Suppressor macrophage treated with lipopolysaccharide for 1 hour (primary cell): ENCODE data around the gene SCN5A.

Experiments used
- DNase-seq, 3 donors: peaks; one replicate each; pipeline ENCODE4 v3.0.0-alpha.2; 2020 to 2022

The SCN5A gene

DNA sequence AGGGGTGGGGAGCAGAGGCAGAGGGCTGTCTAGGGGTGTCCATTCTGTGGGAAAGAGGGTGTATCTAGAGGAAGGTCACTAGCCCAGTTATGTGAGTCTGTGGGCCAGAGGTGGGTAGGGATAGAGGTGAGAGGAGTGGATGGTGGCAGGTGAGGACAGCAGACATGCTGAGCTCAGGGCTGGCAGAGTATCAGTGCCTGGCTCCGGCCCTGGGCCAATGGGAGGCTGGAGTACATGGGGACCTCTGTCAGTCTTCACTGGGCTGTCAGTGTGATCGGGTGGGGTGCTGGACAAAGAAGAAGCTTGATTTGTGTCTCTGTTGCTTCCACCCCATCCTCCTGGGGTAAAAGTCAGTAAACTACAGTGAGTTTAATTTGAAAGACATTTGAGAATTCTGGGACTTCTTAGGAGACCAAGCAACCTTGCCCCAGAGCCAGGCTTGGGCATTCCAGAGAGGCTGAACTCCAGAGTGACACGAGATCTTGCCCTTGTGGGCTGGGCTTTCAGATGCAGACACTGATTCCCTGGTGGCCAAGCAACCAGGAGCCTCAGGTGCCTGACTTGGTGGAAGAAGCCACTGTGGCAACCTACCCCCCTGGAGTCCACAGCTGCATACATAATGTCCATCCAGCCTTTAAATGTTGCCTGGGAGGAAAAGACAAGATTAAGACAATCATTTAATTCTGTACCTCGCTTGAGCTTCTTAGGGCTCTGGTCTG, 92.7 kb downstream of the SCN5A start:
- DNase-seq: no peak

DNA sequence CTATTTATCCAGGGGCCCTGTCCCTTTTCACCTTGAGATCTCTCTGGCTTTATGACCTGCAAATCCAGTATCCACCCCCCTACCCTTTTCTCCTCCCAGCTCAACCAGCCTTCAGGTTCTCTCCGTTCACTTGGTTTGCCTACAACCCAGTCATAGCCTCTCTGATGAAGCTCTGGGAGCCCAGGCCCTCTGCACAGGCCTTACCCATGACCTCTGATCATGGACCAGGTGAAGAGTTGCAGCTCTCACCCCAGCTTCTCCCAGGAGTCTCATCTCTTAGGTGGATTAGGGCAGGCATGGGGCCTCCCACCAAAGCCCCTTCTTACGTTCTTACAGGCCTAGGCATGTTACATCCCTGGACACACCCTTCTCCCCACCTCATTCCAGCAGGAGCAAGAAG, 93.6 kb downstream of the SCN5A start:
- DNase-seq: no peak

DNA sequence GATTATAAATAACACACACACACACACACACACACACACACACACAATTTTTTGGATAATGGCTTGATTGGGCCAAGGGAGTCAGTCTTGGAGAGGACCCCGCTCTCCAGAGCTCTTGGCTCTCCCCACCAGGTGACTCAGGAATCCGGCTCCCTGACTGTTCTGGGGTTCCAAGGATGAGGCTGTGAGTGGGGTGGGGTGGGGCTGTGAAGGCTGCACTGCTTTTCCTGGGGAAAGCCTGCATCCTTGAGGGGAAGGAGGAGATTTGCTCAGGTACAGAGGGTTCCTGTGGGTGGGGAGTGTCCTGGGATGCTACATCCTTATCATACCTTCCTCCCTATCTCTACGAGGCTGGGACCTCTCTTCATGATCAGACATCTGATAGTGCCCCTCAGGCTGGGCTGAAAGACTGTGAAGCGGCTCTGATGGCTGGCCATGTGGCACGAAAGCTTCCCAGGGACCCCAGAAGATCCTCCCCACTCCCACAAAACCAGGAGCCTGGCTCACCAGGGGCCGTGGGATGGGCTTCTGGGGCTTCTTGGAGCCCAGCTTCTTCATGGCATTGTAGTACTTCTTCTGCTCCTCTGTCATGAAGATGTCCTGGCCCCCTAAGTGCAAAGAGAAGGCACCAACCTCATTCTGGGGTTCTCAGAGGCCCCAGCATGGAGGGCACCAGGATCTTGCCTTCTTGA, 94.2 kb downstream of the SCN5A start:
- DNase-seq: no peak

DNA sequence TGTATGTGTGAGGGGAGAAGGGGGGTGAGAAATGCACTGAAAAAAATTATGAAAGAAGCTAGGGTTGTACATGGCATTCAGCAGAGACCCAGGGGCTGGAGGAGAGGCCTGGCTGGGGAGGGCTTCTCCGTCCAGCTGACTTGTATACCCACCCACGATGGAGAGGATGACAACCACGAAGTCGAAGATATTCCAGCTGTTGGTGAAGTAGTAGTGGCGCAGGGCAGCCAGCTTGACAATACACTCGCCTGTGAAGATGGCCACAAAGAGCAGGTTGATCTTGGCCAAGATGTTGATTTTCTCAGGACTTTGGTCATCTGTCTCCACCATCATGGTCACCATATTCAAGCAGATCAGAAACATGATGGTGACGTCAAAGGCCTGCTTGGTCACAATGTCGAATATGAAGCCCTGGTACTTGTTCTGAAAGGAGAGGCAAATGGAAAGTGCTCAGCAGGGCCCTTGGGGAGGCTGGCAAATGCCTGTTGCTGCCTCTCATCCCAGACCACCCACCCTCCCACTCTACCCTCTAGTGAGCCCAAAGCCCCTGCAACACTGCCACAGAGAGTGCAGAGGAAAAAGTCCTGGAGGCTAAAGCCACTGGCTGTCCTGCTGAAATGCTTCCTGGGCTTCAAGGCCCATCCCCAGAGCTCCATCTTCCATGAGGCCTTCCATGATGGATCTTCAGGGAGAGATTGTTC, 95.2 kb downstream of the SCN5A start:
- DNase-seq: no peak

DNA sequence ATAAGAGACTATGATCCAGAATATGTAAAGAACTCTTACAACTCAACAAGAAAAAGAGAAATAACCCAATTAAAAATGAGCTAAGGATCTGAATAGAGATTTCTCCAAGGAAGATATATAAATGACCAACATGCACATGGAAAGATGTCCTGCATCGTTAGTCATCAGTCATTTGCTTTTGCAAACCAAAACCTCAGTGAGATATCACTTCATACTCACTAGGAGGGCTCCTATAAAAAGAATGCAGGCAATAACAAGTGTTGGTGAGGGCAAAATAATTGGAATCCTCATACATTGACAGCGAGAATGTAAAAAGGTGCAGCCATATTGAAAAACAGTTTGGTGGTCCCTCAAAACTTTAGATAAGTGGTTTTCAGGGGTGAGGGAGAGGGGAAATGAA, 96.4 kb downstream of the SCN5A start:
- DNase-seq: no peak

DNA sequence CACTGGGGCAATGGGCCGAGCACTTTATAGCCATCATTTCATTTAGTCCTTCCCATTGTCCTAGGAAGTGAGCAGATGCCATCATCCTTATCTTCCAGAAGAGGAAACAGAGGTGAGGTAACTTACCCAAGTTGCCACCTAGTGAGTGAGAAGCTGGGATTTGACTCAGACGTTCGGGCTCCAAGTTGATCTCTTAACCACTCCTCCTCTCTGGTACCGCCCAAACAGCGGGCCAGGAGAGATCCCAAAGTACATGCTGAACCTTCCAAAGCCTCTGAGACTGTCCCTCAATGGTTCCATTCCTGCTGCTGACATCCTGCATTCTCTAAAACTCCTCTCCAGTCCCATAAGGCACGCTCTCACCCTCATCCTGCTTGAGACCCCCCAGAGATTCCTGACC, 97.1 kb downstream of the SCN5A start:
- DNase-seq: no peak

DNA sequence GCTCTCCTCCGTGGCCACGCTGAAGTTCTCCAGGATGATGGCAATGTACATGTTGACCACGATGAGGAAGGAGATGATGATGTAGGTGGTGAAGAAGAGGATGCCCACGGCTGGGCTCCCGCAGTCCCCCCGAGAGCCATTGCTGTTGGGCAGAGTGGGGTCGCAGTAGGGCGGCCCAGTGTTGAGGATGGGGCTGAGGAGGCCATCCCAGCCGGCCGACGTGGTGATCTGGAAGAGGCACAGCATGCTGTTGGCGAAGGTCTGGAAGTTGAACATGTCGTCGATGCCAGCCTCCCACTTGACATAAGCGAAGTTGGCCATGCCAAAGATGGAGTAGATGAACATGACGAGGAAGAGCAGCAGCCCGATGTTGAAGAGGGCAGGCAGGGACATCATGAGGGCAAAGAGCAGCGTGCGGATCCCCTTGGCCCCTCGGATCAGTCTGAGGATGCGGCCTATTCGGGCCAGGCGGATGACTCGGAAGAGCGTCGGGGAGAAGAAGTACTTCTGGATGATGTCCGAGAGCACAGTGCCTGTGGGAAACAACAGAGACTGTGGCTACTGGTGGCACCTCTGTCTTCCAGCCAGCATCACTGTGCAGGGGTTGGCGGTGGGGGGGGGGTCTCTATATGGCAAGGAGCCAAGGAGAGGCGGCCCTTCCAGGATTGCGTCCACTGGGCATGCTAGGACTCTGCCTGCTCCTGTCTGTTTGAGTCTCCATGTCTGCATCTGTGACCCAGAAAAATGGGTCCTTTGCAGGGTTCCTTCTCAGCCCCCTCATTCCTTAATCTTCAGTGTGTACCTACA, 98.3 kb downstream of the SCN5A start:
- no peak for DNase-seq

DNA sequence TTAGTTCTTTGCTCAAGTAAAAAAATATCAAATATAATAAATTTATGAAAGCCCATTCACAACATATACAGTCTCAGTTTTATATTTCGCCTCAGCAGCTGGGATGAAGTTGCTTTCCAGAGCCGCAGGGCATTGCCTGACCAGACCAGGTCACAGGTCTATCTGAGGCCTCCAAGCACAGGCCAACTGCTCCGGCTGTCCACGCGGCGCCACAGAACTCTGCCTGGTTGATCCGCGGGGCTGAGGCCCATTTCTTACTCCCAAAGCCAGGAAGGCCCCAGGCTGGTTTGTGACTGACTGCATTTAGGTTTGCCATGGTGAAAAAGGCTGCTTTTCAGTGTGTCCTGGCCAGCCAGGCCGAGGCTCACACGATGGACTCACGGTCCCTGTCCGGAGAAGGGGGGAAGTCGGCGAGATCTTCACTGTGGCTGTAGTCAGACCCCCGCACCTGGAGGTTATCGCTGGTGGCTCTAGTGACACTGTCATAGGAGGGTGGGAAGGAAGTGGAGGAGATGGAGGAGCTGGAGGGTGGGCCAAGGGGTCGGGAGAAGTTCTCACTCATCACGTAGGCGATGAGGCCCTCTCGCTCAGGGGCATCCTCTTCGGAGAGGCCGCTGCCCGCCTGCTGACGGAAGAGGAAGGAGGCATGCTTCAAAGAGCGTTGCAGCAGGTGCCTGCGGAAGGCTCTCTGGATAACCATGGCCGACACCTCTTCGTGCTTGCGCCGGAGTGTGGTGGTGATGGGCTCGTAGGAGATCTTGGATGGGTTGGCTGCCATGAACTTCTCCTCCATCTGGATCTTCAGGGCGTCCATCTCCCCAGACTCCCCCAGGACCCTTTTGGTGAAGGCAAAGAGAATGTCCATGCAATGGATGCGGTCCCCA, 99.3 kb downstream of the SCN5A start:
- DNase-seq: no peak

DNA sequence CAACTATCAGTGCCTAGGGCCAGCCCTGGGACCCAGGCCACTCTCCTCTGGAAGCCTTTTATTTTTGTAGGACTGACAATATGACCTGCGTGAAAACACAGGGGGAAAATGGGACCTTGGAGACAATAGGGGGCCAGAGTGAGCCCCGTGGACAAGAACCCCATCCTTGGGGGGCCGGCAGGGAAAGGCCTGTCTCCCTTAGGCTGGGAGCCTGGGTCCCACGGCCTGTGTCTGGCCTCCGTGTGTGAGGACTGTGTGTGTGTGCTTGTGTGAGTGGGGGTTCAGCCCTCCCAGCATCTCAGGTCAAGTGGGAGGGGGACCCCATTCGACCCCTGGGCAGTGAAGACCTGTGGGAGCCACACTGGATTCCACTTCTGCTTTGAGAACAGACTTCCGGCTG, 100.0 kb downstream of the SCN5A start:
- no peak for DNase-seq

DNA sequence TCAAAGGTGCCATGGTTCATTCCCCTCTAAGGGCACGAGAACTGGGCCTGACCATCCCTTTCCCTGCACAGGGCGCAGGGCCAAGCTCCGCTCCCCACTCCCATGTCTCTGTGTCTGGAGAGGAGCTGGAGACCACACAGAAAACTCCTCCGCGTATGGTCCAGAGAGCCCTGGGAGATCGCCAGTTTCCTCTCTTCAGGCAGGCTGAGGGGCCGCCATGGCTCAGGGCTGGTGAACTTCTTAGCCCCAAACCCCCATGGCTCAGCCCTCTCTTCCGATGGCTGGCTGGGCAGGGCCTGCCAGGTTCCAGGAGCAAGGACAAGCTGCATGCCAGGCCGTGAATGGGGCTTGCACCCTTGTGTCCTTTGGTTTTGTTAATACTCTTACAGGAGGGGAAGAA, 100.4 kb downstream of the SCN5A start:
- DNase-seq: no peak

DNA sequence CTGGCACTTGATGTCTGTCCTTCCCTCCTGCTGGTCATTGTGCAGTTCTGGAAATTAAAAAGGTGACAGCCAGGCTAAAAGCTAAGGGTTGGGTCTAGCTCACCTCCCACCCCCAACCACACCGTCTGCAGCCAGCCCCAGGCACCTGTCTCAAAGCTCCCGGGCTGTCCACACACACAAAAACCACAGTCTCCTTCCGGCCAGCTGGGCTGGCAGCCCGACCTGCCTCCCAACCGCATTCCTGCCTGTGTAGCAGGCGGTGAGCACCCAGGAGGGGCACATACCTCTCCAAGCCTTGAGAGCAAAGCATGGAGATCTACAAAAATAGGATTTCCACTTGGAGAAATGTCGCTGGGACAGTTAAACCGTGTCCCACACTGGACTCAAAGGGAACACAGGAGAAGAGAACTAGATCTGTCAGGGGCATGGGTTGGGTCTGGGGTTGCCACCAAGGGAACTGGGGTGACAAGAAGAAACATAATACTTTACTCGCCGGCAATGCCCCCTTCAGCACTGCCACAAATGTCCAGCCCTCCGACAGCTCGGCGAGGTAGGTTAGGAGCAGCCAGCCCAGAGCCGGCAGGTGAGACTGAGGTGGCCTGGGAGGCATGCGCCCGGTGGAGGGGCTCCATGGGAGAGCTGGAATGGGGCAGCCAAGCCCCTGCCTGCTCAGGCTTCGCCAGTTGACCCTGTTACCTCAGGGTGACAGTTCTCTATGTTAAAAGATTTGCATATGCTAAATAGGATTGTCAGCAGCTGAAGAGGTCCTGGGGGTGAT, 101.1 kb downstream of the SCN5A start:
- DNase-seq: no peak

DNA sequence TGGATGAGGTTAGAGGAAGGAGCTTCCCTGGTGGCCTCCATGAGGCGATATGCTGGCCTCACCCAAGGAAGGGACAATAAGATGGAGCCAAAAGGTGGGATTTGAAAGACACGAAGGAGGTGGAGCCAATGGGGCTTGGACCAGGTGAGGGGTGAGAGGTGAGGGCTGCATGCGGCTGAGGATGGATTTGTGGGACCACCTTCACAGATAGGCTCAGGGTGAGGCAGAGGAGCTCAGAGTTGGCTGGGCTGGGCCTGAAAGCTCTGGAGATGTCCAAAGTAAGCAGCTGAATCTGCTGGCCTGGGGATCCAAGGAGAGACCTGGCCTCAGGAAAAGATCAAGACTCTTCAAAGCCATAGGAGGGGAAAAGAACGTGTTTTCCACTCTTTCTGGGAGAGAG, 103.5 kb downstream of the SCN5A start:
- DNase-seq: no peak

DNA sequence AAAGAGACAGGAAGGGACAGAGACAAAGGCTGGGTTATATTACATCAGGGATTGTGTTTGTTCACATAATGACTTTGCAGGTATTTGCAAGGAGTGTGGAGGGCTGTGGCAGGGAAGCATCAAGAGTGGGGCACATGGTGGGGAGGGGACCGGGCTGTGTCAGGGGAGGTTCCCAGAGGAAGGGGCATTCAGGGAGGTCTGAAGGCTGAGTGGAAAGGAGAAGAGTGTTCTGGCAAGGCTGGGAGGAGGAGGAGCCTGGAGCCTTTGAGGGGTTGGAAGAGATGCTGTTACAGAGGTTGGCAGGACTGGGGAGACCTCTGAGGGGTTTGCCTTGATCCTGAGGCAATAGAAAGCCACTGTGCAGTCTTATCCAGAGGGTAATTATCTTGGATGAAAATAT, 103.9 kb downstream of the SCN5A start:
- DNase-seq: no peak

DNA sequence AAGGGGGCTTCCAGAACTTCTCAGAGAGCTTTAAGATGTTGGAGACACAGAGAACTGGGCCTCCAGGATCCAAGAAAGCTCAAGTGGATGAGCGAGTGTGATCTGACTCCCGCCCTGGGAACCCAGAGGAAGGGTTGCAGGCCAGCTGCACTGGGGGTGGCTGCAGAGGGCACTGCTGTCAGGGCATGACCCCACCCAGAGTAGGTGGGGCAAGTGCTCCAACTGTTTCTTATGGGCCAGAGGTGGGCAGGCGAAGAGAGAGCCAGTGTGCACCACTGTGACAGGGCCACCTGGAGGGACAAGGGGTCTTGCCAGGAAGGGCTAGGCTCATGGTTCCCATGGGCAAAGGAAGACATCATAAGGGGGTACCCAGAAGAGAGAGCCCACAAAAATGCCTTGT, 104.6 kb downstream of the SCN5A start:
- no peak for DNase-seq

DNA sequence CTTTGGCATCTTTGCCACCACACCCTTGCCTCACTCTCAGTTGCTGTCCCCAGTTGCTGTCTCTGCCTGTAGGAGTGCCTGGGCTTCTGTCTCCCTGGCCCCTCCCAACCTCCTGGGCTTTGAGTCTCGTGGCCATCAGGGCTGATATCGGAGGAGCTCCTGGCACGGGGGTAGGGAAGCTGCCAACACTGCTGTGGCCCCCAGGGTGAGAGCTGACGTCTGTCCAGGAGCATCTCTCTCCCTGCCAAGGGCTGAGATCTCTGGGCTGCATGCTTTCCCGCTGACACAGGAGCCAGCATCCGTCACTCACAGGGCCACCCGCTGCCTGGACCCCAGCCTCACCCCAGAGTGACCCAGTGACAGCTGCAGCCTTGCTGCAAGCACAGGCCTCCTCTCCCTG, 105.9 kb downstream of the SCN5A start:
- no peak for DNase-seq

DNA sequence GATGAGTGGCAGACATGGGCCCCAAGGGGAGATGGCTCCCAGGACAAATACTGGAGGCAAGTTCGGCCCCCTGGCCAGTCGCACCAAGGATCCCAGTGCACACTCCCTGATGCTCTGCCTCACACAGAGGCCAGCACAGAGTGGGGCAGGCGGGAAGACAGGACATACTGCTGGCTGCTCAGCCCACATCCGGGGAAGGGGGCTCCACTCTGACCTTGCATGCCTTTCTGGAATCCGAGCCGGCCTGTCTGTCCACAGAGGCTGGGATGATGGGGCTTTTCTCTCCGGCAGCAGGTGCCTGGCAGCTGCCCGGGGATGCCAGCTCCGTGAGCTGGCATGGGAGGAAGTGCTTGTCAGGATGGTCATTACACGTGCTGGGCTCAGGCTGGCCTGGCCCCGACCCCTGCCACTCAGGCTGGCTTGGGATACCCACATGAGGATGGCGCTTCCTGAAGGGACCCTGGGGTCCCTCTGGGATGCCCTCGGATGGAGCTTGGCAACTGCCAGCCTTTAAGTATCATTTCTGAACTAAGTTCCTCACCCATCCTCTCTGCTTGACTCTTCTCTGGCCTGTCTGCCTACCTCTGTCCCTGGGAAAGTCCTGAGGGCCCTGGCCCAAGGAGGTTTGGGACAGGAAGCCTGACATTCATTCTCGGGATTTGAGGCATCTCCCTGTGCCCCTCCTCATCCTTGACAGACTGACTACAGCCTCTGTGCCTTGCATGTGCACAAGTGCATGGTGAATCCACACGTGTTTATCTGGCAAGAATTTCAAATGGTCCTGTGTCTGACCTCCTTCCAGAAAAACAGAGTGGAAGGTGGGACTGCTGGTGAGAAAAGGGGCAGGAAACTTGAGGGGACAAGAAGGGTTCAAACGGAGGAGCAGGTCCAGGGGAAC, 106.8 kb downstream of the SCN5A start:
- no peak for DNase-seq

DNA sequence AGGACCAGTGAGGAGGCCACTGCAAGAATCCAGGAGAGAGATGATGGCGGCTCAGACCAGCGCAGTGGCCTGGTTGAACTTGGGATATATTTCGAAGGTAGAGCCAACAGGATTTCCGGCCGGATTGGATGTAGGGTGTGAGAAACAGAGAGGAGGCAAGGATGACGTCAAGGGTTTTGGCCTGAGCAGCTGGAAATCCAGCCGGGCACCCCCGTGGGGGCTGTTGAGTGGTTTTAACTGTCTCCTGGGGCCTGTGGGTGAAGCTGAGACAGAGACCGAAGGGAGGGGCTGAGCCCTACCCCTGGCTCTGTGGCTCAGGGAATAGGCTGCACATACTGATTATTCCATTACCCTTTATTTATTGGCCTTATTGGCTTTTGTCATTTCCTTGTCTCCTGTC, 107.7 kb downstream of the SCN5A start:
- DNase-seq: no peak

DNA sequence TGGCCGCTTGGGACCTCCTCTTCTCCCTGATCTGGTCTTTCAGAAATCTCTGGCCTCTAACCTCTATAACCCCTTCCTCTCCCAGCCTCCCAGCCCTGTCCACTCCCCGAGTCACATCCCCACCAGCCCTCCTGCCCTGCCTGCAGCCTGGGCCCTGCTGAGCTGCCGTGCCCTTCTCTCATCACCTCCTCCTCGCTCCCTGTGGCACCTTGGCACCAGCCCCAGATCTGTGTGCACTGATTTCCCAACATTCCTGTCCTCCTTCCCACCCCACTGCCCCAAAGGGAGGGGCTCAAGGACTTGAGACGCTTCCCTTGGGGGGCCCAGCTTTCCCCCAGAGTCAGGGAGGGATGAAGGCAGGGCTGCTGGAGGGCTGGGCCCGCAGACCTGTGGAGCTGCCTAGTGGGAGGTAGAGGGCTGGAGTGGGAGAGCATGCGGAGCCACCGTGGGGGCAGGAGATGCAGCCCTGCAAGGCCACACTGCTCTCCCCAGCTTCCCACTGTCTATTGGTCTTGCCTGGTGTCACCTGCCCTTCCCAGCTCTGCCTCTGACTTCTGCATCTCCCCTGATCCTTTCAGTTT, 110.6 kb downstream of the SCN5A start:
- no peak for DNase-seq

DNA sequence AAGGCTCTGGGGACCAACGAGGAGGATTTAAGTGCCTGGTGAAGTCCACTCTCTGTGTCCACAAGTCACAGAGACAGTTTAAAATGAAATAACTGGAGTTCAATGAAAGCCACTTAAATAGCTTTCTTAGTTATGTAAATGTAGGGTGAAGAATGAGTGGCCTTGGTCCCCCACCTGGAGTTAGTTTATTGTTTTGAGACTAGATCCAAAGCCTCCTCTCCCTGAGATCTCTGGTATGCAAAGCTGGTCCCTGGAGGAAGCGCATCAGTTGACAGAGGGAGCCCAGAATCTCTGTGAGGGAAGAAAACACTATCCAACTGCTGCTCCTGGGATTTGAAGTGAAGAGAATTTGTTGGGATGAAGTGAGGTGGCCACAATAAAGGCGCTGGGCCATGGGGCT, 112.8 kb downstream of the SCN5A start:
- DNase-seq: no peak

DNA sequence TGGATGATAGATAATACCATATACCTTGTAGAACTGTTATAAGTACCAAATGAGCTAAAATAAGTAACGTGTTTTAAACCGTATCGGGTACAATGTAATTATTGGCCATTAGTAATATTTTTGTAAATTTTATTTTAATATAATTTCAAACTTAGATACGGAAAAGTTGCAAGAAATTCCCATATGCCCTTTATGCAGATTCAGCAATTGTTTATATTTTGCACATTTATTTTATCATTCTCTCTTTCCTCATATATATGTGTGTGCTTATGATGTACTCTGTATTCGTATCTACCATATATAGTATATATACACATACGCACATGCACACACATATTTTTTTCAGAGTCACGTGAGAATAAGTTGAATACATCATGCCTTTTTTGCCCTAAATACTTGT, 114.9 kb downstream of the SCN5A start:
- DNase-seq: no peak
